Tibial nerve (tissue), 3 donors: ENCODE measurements around the gene NEDD4L.

Experiments used
- POLR2A ChIP-seq, 2 donors: fragments of 450-650 bp; IDR thresholded peaks; one replicate each; pipeline ENCODE4 v1.6.1; 2017; ENCODE audit warnings: antibody characterized with exemption in 2 of 2, mild to moderate bottlenecking in 2 of 2, moderate library complexity in 2 of 2
- TF ChIP-seq, protein P1 (sequence below), 5 experiments: fragments of 200-600 bp in 3 of 5; fragments of 450-650 bp in 2 of 5; sonication (generic) in 3 of 5; IDR thresholded peaks; one replicate each; pipeline ENCODE4 v1.5.1; 2016 to 2019; ENCODE audit warnings: antibody characterized with exemption in 5 of 5, mild to moderate bottlenecking in 3 of 5, moderate library complexity in 2 of 5

DNA sequence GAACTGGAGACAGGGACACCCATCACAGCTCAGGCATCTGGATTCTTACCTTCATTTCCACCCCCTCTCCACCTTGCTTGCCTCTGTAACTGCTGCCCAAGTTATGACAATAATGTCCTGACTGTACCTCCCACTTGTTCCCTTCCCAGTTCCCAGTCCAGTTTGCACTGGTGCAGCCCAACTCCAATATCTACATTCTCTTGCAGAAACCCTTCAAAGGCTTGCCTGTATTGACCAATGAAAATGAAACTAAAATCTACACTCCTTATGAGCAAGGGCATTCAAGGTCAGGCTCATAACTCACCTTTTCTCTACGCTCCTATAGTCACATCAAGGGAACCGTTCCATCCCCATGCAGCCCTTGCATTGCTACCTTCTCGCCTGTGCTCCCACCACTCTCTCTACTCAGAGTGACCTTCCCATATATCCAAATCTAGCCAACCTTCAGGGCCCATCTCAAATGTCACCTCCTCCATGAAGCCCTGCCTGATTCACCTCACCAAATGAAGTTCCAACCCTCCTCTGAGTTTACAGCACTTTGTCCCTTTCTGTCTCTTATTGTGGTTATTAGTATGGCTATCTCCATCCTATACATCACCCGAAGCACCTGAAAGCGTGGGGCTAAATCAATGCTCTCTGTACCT lies 365.9 kb downstream of the NEDD4L start:
- TF ChIP-seq, protein P1, sequence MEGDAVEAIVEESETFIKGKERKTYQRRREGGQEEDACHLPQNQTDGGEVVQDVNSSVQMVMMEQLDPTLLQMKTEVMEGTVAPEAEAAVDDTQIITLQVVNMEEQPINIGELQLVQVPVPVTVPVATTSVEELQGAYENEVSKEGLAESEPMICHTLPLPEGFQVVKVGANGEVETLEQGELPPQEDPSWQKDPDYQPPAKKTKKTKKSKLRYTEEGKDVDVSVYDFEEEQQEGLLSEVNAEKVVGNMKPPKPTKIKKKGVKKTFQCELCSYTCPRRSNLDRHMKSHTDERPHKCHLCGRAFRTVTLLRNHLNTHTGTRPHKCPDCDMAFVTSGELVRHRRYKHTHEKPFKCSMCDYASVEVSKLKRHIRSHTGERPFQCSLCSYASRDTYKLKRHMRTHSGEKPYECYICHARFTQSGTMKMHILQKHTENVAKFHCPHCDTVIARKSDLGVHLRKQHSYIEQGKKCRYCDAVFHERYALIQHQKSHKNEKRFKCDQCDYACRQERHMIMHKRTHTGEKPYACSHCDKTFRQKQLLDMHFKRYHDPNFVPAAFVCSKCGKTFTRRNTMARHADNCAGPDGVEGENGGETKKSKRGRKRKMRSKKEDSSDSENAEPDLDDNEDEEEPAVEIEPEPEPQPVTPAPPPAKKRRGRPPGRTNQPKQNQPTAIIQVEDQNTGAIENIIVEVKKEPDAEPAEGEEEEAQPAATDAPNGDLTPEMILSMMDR (IDR thresholded peaks at IDR 0.05), result no peak
- no peak for TF ChIP-seq POLR2A (IDR thresholded peaks at IDR 0.05)
